HEK293T (cell line): ENCODE results near the gene NEUROD2.

Experiments used
- ARNT ChIP-seq: fragments of 450-650 bp; IDR thresholded peaks from 2 replicates; pipeline ENCODE4 v1.6.1; 2017; ENCODE audit warnings: mild to moderate bottlenecking
- BHLHE40 ChIP-seq: fragments of 450-650 bp; IDR thresholded peaks from 2 replicates; pipeline ENCODE4 v1.6.1; 2016; ENCODE audit warnings: mild to moderate bottlenecking, moderate library complexity, borderline replicate concordance
- FOXA1 ChIP-seq: fragments of 450-650 bp; IDR thresholded peaks from 2 replicates; pipeline ENCODE4 v1.6.1; 2016; ENCODE audit warnings: mild to moderate bottlenecking
- FOXK2 ChIP-seq: fragments of 450-650 bp; IDR thresholded peaks from 2 replicates; pipeline ENCODE4 v1.6.1; 2016; ENCODE audit warnings: mild to moderate bottlenecking
- FOXM1 ChIP-seq: fragments of 450-650 bp; IDR thresholded peaks from 2 replicates; pipeline ENCODE4 v1.6.1; 2017; ENCODE audit warnings: mild to moderate bottlenecking, borderline replicate concordance
- HDGF ChIP-seq: fragments of 450-650 bp; IDR thresholded peaks from 2 replicates; pipeline ENCODE4 v1.6.1; 2017; ENCODE audit warnings: antibody characterized with exemption, borderline replicate concordance
- L3MBTL2 ChIP-seq: fragments of 450-650 bp; conservative IDR thresholded peaks from 2 replicates; pipeline ENCODE4 v1.6.1; 2016; ENCODE audit warnings: mild to moderate bottlenecking
- NFRKB ChIP-seq: fragments of 450-650 bp; IDR thresholded peaks from 2 replicates; pipeline ENCODE4 v1.6.1; 2016; ENCODE audit warnings: mild to moderate bottlenecking, moderate library complexity
- PKNOX1 ChIP-seq: fragments of 450-650 bp; IDR thresholded peaks from 2 replicates; pipeline ENCODE4 v1.6.1; 2016
- SP1 ChIP-seq: fragments of 450-650 bp; IDR thresholded peaks from 2 replicates; pipeline ENCODE4 v1.6.1; 2017
- SUZ12 ChIP-seq: fragments of 450-650 bp; IDR thresholded peaks from 2 replicates; pipeline ENCODE4 v1.6.1; 2016; ENCODE audit warnings: mild to moderate bottlenecking
- TARDBP ChIP-seq: fragments of 450-650 bp; IDR thresholded peaks from 2 replicates; pipeline ENCODE4 v1.6.1; 2016
- ZNF384 ChIP-seq: fragments of 450-650 bp; IDR thresholded peaks from 2 replicates; pipeline ENCODE4 v1.6.1; 2016

- TF ChIP-seq SP1 (no peak), SUZ12 (no peak), FOXM1 (no peak), L3MBTL2 (no peak), PKNOX1 (no peak), FOXK2 (no peak), ARNT (no peak), HDGF (no peak), BHLHE40 (no peak), TARDBP (no peak), ZNF384 (no peak), FOXA1 (no peak), NFRKB (no peak)
These were observed 32.1 kb upstream of the NEUROD2 start for GRCh38 chr17:39639566-39640458.
